UCSD-AML1 (cell line): ENCODE data around the gene CPNE9.

Experiments
- DNase-seq: peaks from one replicate; lab custom pipeline; 2025; ENCODE audit not compliant: unreplicated experiment; lab: John Stamatoyannopoulos, UW

The CPNE9 gene

DNA sequence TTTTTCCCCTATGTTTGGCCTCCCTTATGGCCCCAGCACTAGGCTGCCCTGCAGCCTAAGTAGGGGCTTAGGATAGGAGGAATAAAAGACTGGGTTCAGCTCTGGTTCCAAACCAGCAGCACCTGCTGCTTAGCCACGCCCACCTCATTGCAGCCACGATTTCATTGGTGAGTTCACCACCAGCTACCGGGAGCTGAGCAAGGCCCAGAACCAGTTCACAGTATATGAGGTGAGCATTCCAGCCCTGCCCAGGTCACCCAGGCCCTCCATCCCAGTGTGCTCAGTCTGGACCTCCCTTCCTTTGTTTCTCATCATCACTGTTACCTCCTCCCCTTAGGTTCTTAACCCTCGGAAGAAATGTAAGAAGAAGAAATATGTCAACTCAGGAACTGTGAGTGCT is 11.5 kb downstream of the CPNE9 start:
- DNase-seq: no peak

DNA sequence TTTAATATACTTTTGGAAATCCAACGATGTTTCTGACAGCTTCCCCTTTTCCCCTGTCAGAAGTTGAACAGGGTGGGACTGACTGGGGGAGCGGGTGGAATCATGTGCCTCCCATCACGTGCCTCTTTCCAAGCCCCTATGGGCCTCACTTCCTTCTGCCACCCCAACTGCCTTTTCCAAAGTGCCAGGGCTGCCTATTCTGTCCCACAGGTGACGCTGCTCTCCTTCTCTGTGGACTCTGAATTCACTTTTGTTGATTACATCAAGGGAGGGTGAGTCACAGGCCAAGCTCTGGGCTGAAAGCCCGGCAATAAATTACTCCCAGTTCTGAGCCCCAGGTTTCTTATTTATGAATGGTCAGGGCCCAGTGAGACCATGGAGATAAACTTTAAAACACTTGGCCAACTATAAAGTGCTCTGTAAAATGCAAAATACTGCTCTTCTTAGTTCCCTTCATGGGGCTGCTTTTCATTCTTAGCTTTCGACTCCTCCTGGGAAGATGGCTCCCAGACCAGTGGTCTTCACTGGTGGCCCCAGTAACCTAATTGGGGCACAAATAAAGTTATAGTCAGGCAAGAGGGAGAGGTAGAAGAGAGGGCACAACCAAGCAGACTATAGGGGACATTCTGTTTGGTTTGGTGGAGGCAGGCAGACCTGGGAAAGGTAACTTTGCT is 12.3 kb downstream of the CPNE9 start:
- DNase-seq: peak; percentile 80

DNA sequence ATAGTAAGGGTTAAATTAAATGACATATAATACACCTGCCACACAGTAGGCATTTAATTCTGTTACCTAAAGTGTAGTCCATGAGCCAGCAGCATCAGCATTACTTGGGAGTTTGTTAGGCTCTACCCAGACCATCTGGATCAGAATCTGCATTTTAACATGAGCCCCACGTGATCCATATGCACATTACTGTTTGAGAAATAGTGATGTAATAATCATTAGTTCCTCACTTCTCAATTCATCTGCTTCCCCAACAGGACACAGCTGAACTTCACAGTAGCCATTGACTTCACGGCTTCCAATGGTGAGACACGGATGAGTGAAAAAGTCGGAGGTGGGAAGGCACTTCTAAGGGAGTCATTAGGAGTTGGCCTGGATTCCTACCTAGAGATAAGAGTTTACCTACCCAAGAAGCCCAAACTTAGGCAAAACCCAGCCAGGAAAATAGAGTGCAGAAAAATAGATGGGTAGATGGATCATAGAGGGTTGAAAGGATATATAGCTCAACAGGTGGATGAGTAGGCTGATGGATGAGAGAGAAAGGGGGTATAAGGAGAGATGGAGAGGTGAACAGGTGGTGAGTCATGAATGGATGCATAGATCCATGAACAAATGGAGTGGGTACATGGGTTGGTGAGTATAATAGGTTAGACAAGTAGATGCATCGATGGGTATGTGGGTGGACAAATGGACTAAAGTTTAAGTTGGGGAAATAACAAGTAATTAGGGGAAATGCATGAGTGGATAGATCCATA is 13.3 kb downstream of the CPNE9 start:
- DNase-seq: no peak

DNA sequence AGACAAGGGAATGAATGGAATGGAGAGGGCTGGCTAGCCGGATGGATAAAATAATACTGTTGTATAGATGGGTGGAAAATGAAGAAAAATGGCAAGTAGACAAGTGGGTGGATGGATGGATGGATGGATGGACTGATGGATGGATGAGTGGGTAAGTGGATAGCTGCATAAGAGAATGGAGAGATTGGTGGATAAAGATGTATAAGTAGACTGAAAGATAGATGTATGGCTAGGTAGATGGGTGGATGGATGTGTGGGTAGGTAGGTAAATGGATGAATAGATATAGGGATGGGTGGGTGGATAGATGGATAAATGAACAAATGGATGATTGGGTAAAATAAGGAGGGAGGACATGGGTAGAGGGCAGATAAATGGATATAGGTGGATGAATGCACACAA is 13.9 kb downstream of the CPNE9 start:
- DNase-seq: no peak

DNA sequence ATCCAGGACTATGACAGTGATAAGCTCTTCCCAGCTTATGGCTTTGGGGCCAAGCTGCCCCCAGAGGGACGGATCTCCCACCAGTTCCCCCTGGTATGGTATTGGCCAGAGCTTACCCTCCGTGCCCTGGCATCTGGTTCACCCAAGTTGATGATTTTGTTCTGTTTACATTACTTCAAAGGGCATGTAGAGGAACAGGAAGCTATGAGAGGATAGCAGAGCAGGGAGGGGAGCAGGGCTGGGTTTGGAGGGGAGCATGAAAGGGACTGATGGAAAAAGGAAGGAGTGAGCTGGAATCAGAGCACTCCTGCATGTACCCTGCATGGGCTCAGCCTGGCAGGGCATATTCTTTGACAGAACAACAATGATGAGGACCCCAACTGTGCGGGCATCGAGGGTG is 14.5 kb downstream of the CPNE9 start:
- DNase-seq: no peak

DNA sequence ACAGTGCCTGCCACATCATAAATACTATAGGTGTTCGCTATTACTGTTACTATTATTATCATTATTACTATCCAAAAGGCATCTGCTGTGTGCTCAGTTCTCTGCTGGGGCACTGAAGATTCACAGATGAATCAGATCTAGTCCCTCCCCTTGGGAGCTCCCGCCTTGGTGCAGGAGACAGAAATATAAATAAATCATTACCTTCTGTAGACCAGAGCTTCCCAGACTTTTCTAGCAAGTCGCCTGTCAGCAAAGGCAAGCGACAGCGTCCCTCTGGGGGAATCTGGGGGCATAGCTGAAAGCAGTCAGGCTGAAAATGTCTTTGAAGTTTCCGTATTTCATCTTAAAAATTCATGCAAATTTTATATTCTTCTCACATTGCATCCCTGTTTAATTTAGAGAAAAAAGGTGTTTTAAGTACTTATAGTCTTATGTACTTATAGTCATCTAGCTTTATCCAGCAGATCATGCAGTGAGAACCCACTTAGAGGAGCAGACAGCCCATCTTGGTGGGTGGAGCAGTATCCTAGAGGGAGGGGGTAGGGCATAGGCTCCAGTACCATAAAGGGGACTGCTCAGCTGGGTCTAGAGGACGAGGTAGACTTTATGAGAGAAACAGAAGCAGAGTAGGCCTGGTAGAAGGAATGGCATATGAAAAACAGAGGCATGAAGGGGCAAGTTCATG is 17.5 kb downstream of the CPNE9 start:
- DNase-seq: no peak

DNA sequence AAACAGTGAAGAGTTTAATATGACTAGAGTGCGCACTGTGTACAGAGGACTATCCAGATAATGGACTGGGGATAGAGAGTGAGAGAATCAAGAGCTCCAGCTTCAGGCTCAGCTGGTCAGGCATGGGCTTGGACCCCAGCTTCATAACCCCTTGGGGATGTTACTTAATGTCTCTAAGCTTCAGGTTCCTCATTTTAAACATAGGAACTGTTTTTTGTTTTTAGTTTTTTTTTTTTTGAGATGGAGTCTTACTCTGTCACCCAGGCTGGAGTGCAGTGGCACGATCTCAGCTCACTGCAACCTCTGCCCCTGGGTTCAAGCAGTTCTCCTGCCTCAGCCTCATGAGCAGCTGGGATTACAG is 18.0 kb downstream of the CPNE9 start:
- no peak for DNase-seq

DNA sequence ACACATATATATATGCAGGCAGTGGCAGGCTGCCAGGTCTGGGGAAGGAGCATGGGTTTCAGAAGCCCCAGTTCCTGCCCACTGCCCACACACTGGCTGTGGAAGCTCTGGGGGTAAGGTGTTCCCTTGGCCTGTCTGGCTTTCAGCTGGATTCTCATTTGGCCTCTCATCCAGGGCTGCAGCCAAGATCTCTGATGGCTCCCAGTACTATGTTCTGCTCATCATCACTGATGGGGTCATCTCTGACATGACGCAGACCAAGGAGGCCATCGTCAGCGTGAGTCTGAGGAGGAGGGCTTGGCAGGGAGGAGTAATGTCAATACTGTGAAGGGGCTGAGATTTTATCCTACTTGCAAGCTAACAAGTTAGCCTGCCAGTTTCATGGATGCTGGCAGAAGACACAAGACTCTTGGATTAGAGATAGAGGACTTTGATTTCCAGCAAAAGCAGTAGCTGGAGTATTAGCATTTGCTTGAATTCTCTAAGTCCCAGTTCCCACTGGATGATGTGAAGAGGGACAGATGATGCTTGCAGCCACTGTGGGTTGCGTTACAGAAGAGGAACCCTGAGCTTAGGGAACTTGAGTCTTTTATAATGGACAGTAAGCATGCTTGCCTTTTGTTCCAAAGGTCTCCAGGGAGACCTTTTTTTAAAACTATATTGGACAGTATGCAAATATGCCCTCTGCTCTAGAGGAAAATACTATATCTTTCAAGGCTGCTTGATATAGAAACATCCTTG is 22.3 kb downstream of the CPNE9 start:
- DNase-seq: no peak

DNA sequence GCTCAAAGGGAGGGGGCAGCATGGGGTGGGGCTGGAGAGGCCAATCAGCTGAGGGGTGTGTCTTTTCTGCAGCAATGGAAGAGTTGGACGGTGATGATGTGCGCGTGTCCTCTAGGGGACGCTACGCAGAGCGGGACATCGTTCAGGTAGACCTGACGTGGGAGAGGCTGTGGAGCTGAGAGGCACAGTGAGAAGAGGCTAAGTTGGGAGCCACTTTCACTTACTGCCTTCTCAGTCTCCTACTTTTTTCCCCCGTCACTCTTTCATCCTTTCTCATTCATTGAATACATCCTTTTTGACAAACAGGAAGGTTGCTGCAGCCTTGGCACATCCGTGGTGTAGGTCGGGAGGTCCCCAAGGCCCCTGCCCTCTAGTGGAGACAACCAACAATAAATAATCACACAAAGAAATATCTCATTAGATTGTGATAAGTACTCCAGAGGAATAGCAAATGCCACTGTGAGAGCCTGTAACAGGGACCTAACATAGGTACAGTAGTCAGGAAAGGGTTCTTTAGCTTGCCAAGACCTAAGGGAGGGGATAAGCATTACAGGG is 23.5 kb downstream of the CPNE9 start:
- DNase-seq: peak; percentile 58

DNA sequence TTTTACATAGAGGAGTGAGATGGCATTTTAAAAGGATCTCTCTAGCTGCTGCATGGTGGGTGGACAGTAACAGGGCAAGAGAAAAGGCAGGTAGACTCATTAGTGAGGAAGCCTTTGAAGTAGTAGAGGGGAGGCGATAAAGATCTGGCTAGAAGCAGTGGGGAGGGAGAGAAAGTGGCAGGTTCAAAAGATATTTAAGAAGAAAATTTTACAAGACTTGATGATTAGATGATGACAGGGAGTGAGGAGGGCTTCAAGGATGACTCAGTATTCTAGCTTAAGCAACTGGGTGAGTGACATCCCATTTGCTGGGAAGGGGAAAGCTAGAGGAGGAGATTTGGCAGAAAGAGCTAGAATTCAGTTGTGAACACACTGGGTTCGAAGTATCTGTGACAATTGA is 24.1 kb downstream of the CPNE9 start:
- no peak for DNase-seq

DNA sequence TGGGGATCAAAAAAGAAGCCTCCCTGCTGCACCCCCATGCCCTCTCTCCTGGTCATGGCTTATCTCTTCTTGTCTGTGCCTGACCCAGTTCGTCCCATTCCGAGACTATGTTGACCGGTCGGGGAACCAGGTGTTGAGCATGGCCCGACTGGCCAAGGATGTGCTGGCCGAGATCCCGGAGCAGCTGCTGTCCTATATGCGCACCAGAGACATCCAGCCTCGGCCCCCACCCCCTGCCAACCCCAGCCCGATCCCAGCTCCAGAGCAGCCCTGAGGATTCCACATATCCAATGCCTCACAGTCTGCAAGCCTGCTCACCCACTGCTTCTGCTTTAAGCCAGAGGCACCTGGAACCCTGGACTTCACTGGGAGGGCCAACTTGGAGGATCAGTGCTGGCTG is 25.8 kb downstream of the CPNE9 start:
- no peak for DNase-seq

DNA sequence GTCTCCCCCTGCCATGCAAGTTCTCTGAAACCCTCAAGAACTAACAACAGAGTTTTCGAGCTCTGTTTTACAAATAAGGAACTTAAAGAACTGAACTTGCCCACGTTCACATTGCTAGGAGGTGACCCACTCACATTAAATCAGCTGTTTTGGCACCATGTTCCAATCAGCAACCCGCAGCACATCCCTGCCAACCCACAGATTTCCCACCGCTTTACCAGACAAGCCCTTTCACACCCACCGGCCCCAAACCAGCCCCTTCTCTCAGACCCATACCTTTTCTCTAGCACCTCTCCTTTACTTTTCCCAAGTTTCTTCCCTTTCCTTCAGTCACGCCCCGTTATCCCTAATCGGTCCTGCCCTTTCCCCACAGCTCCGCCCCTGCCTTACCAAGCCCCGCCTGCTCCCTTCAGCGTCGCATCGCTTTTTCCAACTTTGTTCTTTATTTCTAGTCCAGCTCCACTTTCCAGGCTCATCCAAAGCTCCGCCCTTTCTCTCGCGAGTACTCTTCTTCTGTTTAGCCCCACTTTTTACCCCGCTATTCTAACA is 27.1 kb downstream of the CPNE9 start:
- no peak for DNase-seq

DNA sequence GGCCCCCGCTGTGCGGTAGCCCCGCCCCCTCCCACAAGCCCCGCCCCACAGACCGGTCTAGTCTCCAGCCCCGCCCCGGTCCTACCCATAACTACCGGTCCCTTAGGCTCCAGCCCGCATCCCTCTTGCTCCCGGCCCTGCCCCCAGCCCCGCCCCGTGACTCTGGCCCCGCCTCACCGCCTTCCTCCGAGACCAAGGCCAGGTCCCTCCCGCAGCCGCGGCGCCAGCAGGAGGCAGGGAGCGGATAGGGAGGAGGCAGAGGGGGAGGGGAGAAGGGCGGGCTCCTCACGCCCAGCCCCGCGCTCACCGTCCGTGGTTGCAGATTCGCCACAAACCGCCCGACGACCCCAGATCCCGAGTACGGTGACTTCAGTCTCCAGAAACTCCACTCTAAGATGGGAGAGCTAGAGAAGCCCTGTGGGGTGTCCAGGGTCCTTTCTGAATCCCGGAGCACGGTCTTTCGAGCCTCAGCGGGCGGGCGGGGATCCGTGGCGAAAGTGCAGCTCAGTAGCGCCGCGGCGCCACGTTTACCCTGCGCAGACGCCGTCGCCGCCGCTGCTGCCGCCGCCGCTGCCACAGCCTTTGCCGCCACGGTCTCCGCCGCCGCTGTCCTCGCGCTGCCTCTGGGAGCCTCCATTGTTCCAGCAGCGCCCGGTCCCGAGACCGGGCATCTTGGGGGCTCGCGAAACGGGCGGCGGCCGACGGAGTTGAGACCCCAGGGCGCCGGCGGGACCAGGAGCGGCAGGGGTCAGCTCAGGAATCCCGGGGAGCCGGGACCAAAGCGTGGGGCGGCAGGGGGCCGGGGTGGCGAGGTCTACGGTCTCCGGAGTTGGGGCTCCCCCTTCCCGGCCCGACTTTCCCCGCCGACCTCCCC is 27.8 kb downstream of the CPNE9 start, which contains the start of gene BRPF1:
Gene BRPF1, plus strand, starts transcription at position 530 of the 874 bp plus-strand sequence. CDS start 2,406 bp downstream, outside the sequence.
- DNase-seq: peak; percentile 100

DNA sequence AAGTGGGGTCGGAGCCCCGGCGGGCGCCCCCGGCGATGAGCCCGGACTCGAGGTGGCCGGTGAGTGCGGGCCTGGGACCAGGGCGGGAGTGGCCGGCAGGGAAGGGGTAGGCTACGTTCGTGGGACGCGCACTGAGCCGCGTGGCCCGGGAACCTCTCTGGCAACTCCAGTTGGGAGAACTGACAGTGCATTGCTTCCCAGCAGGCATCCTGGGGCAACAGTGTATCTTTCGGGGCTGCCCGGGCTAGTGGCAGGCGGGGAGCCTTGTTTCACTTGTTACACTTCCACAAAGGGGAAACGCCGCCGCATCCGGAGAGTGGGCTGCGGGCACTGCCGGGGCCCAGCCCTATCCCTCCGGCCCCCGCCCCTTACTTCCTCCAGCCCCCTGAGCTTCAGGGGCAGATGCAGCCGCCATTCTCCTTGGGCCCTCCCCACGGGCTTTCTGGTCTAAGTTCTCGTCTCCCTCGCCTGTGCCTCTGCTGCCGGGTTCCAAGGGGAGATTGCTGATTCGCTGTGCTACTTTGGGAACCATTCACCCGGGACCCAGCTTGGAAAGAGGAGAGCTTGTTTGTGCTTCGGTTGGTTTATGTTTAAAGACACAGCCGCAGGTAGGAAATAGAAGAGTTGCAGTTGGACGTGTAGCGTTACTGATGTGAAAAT is 28.6 kb downstream of the CPNE9 start:
- peak; percentile 72 for DNase-seq

DNA sequence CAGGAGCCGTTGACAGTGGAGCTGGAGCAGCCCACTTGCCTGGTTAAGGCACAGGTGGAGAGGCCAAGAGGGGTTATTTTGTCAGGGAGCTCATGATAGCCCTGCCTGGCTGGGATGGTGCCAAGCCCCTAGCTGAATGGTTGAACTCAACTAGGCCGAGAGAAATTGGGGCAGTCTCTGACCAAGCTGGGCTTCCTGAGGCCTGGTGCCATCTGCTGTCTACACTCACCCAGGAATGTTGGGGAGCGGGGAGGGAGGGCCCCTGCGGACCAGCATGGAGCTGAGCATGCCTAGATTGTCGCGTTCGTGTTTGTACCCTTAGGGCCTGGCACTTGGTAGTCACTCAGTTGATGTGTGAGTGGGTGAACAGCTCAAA is 29.1 kb downstream of the CPNE9 start:
- DNase-seq: no peak

DNA sequence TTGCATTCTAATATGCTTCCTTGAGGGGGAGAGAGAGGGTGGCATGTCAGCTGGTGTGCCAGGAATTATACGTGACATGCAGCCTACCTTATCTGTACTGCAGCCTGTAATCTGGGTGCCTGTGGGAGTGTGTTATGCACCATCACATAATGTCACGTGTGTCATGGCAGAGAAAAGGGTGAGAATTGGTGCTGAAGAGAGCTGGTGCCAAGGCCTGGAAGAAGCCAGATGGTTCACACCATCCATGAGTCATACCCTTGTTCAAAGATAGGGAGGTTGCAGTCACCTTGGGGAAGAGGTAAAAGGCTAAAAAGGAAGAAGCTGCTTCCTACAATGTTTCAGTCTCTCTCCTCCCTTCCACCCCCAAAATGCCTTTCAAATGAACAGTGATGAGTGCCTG is 33.2 kb downstream of the CPNE9 start:
- no peak for DNase-seq

DNA sequence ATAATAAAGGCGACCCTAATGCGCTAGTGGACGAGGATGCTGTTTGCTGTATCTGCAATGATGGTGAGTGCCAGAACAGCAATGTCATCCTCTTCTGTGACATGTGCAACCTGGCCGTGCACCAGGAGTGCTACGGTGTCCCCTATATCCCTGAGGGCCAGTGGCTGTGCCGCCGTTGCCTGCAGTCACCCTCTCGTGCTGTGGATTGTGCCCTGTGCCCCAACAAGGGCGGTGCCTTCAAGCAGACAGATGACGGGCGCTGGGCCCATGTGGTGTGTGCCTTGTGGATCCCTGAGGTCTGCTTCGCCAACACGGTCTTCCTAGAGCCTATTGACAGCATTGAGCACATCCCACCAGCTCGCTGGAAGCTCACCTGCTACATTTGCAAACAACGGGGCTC is 35.5 kb downstream of the CPNE9 start:
- DNase-seq: no peak

DNA sequence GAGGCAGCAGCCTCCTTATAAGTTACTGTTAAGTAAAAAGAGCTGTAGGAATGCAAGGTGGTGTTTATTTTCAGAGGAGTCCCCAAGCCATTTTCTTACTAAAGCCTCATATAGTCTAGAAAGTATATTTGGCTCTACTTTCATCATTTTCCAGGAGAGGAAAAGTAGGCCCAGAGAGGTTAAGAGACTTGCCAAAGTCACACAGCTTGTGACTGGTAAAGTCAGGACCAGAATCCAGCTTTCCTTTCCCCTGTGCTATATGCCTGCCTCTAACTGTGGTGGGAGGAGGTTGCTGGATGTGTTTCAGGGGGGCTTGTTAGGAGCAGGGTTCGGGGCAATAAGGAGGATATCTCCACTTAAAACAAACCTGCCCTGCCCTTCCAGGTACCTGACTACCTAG is 38.9 kb downstream of the CPNE9 start:
- DNase-seq: no peak

DNA sequence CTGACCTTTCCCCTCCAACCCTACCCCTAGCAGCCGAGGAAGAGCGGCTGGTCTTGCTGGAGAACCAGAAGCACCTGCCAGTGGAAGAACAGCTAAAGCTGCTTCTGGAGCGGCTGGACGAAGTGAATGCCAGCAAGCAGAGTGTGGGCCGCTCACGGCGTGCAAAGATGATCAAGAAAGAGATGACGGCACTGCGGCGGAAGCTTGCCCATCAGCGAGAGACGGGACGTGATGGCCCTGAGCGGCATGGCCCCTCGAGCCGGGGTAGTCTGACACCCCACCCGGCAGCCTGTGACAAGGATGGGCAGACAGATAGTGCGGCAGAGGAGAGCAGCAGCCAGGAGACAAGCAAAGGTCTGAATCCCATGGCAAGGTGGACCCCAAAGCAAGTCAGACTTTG is 39.9 kb downstream of the CPNE9 start:
- no peak for DNase-seq
